Stimulated activated CD4-positive, alpha-beta T cell treated with anti-CD3 and anti-CD28 coated beads, Interleukin-2, amount 100 ng/mL, for 48 hours (primary cell): ENCODE data around the gene OR6C76.
"Not testable (repeated sequence)": the region's sequence is repeated elsewhere in the genome, so short reads cannot be mapped to it uniquely, and the experiment has no call there.

ENCODE experiments used
- DNase-seq, 2 donors: peaks; one replicate each; pipeline ENCODE4 v3.0.0-alpha.2; 2020

Gene OR6C76

DNA sequence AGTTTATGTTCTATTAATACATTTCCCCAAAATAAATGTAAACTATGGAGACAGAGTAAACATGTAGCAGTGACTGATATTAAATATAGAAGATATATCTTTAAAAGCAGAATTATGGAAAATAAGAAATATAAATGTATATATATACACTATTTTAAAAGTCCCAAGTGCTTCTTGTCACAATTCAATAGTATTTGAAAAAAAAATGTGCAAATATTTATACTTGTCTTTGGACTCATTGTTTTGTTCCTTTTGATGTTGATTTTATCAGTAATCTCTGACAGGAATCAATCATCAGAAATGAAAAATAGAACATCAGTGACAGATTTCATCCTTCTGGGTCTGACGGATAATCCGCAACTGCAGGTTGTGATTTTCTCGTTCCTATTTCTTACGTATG lies at the start of gene OR6C76:
OR6C76 (plus strand) TSS at position 301 of the 400 bp plus-strand sequence; CDS start at position 301, 0 bp downstream.
- DNase-seq: no peak

DNA sequence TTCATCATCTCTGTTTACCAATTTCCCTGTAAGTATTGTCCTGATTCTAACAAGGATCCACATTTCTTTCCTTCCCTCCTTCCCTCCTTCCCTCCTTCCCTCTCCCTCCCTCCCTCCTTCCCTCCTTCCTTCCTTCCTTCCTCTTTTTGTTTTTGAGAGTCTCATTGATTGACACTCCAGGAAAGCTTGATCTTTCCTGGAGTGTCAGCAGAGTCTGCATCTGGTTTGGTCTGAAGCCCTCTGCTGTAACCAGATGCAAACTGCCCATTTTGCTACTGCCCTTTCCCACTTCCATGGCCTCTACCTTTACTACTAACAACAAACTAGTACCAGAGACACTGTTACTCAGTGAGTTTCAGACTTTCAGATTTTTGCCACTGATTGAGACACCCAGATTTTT lies 40.2 kb upstream of the OR6C76 start:
- no peak for DNase-seq

DNA sequence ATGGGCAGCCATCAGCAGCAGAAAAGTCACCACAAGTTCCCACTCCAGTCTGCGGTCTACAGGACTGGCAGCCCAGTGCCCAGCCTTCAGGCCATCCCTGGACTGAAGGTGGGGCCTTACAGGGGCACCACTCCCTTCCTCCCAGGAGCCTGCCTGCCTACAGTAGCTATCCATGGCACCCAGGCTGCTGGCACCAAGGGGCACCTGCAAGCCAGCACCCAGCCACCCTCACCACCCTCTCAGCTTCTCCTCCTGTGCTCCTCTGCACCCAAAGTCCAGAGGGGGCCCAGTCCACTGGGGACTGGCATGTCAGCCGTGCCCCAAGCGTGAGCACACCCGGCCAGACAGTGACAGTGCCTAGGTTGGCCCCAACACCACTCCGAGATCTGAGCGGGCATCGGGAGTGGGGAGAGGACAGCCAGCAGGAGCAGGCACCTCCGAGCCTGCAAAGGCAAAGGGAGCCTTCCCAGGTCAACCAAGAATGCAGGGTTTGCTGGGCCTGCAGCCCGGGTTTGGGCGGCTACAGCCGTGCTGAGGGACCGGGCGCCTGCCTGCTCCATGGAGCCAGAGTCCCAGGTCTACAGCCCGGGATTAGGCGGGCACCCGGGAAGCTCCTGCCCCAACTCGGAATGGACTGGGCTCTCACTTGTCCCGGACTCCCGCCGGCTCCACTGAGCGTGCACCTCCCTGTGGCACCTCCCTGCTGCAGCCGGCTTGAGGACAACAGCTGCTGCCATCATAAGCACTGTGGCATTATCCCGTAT lies 33.8 kb upstream of the OR6C76 start:
- DNase-seq: no peak

DNA sequence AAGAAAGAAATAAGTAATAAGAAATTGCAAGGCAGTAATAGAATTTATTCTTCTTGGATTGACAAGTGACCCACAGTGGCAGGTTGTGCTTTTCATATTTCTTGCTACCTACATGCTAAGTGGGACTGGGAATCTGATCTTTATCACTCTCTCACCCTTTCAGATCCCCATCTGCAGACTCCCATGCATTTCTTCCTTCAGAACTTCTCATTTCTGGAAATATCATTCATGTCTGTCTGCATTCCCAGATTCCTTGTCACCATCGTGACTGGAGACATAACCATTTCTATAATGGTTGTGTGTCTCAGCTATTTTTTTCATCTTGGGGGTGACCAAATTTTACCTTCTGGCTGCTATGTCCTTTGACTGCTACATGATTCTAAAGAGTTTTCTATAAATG lies 29.7 kb upstream of the OR6C76 start:
- no peak for DNase-seq

DNA sequence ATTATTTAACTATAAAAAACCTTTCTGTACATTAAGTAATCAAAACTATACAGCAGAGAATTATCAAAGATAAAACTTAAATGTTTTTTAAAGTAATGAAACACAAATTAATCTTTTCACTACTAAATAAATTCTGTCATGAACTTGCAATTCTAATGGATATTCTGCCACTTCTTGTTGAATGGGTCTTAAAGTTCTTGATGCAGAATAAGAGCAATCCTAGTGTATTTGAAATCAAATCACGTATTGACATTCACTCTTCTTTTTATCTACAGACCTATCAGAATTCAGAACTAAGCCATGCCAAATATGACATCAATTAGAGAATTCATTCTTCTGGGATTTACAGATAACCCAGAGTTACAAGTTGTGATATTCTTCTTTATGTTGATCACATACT lies 25.8 kb upstream of the OR6C76 start, which contains the start of gene OR6C65:
OR6C65 (plus strand) TSS at position 301 of the 400 bp plus-strand sequence; CDS start at position 301, 0 bp downstream.
- no peak for DNase-seq

DNA sequence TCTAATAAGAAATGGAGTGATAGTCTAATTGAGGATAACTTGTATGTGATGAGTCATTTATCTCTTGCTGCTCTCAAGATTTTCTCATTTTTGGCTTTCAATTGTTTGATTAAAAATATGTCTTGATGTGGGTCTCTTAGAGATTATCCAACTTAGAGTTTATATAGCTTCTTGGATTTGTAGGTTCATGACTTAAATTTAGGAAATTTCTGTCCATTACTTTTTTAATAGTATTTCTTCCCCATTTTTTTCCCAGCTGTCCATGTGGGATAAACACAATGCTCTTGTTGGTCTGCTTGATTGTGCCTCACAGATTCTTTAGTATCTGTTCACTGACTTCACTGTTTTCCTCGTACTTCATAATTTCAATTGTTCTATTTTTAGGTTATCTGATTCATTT lies 18.2 kb upstream of the OR6C76 start:
- DNase-seq: no peak

DNA sequence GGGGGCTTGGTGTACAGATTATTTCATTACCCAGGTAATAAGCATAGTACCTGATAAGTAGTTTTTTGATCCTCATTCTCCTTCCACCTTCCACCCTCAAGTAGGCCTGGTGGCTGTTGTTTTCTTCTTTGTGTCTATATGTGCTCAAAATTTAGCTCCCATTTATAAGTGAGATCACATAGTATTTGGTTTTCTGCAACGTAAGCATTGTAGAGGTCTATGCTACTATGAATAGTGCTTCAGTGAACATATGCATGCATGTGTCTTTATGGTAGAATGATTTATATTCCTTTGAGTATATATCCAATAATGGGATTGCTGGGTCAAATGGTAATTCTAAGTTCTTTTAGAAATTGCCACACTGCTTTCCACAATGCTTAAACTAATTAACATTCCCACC lies 16.9 kb upstream of the OR6C76 start:
- DNase-seq: not testable (repeated sequence)

DNA sequence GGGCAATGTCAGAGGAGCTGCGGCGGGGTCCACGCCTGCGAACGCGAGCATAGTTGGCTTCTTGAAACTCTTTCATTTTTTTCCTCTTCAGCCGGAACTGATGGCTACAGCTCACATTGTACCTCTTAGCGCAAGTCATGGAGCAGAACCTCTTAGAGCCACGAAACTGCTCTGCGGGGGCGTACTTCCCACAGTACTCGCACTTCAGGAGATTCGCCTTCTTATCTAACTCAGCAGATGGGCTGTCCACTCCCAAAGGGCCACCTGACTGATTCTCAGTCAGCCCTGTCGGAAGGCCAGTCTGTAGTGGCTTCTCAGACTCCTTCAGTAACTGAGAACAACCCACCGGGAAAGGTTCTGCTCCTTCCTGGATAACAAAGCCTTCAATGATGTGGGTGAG lies 13.9 kb upstream of the OR6C76 start:
- not testable (repeated sequence) for DNase-seq

DNA sequence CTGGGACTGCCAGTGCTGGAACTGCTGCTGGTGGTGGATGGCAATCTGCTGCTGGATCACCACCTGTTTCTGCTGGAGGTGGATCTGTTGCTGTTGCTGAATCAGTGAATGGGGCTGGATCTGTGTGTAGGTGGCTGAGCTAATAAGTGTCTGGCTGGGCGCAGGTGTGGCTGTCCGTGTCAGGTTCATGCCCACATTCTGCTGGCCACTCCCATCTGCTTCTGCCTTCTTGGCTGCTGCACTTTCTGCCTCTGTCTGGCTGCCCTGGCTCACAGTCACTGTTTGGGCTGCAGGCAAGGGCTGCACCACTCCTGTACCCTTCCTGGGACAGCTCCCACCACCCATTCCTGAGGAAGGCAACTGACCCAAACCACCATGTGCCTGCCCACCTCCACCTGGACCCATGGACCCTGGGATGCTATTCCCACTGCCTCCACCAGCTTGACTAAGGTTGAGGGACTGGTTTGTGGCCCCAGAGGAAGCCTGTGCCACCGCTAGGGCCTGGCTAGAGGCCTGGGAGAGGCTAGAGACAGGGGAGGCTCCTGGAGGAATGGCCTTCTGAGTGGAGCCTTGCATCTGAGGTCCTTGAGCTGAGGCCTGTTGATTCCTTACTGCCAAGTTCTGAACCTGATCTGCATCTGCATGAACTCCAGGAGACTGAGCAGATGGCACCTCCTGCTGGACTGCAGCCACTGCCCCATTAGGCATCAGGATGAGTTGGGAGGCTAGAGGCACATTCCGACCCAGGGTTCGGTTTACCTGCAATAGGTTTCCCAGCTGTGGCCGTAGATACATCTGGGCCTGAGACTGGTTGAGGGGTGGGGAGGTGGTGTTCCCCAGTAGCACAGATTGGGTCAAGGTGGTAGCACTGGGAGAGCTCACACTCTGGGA lies 12.3 kb upstream of the OR6C76 start:
- not testable (repeated sequence) for DNase-seq

DNA sequence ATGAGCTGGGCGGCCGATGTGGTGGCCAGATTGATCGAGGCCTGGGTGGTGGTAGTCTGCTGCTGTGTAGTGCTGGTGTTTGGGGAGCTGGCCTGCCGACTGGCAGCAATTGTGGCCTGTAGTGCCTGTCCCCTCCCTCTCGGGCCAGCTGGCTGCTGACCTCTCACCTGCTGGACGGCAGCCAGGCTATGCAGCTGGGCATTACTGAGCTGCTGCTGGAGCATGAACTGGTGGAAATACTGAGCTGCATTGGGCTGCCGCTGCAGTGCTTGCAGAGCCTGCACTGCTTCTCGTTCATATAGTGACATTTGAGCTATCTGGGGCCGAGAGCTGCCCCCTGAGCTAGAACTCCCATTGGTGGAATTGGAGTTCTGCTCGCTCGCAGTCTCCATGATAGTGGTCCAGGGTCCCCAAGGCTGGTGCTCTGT lies 11.6 kb upstream of the OR6C76 start:
- not testable (repeated sequence) for DNase-seq

DNA sequence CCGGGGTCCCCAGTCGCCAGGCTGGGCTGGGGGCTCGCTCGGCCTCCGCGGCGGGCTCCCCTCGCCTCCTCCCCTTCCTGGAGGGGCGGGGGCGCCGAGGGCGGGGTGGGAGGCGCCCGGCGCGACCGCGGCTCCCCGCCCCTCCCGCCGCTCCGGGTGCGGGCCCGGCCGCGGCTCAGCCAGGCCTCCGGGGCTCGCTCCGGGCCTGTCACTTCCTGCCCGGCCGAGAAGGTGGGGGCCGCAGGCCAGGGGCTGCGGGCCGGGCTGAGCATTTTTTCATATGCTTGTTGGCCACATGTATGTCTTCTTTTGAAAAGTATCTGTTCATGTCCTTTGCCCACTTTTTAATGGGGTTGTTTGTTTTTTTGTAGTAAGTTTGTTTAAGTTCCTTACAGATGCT lies 11.2 kb upstream of the OR6C76 start:
- DNase-seq: not testable (repeated sequence)

DNA sequence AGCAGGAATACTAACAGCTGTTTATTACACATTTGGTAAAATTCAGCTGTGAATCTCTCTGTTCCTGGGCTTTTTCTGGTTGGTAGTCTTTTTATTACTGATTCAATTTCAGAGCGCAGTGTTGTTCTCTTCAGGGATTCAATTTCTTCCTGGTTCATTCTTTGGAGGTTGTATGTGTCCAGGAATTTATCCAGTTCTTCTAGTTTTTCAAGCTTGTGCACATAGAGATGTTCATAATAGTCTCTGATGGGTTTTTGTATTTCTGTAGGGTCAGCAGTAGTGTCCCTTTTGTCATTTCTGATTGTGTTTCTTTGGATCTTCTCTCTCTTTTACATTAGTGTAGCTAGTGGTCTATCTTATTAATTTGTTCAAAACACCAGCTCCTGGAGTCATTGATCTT lies 9.1 kb upstream of the OR6C76 start:
- no peak for DNase-seq

DNA sequence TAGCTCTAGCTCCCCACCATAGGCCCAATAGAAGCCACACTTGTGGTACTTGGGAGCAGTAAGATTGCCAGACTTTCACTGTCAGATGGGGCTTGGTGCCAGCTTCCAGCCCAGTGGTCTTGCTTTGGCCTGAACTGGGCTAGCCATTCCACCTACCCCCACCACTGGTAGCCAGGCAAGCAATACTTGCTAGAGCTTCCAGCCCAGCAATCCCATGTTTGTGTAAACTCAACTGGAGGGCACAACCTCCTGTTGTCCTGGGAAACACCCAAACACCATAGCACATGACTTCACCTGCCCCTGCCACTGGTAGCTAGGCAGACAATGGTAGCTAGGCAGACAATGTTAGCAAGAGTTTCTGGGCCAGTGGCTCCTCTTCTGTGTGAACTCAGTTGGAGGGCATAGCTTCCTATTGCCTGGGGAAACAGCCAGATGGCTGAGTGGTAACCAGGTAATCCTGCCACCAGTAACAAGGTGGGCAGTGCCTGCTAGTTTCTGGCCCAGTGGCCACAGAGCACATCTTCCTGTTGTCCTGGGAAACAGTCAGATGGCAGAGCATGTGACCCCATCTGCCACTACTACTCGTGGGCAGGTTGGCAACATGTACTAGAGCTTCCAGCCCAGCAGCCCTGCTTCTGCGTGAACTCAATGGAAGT lies 5.6 kb upstream of the OR6C76 start:
- DNase-seq: no peak

DNA sequence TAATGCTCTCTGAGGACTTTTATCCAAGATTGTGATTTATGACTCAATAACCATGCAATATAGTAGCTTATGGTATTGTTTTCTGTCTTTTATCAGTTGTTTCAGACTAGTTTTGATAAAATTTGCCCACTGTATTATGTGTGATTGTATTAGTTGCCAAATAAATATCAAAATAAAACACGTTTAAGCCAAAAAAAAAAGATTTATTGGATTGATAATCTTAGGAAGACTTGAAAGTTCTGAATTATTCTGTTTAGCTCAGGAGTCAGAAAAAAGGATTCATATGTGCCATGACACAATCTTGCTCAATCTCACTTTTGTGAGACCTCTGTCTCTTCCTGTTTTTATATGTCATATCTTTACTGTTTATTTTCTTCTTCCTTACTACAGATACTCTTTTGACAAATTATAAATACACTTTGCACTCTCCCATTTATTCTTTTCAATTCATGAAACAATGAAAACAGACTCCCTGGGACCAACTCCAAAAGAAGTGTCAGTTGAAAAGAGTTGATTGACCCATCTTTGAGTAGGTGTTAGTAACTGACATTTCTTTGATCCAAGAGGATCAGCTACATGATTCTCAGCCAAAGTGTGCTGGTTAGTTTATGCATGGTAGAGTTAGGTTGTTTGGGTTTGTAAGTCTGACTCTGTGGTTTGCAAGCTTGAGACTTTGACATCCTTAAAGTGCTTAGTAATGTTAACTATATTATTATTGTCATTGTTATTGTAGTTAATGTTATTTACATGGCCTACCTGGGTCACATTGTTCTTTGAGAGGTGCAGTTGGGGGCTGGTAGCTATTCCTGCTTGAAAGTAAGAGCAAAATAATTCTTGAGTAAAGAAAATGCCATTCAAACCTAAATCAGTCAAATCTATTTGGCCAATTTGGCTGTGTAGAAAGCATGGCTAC lies 2.5 kb downstream of the OR6C76 start:
- no peak for DNase-seq

DNA sequence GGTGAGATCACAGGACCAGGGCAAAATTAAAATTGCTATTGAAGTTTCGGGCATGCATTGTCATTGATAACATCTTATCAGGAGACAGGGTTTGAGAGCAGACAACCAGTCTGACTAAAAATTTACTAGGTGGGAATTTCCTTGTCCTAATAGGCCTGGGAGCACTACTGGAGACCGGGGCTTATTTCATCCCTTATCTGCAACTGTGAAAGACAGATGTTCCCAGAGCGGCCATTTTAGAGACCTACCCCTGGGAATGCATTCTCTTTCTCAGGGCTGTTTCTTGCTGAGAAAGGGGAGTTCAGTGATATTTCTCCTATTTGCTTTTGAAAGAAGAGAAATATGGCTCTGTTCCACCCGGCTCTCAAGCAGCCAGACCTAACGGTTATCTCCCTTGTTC lies 15.2 kb downstream of the OR6C76 start:
- DNase-seq: not testable (repeated sequence)

DNA sequence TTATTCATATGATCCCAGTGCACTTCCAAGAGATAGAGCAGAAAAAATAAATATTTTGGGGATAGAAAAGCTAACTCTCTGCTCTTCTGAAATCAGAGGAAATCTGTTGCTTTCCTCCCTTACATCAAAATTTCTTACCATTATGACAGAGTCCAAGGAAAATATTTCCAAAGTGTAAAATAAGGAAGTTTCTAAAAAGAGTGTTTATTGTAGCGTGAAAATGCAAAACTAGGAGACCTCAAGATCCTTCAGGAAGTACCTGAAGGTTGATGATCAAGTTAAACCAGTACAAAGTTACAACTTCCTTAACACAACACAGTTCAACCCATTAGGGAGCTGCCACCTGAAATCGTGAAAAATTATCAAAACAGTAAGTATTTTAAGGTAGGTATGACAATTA lies 17.7 kb downstream of the OR6C76 start, which contains the start of gene OR6C2:
OR6C2 (plus strand) TSS at position 301 of the 400 bp plus-strand sequence. CDS start 8,138 bp downstream, outside the sequence.
- no peak for DNase-seq

DNA sequence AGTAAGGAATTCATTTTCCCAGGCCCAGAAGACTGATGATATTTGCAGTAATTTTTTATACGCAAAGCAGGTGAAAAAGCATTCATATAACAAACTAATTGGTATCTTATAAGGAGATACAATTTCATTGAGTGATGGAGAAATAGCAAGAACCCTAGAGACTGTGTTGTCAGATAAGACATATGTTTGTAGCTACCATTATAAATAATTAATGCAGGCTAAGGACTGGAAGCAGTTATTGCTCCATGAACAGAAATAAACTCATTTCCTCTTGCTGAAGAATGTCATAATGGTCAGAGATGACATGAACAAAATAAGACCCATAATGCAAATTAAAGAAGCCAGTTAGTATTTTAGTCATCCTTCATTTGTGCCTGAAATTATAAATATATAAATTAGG lies 19.3 kb downstream of the OR6C76 start:
- DNase-seq: no peak

DNA sequence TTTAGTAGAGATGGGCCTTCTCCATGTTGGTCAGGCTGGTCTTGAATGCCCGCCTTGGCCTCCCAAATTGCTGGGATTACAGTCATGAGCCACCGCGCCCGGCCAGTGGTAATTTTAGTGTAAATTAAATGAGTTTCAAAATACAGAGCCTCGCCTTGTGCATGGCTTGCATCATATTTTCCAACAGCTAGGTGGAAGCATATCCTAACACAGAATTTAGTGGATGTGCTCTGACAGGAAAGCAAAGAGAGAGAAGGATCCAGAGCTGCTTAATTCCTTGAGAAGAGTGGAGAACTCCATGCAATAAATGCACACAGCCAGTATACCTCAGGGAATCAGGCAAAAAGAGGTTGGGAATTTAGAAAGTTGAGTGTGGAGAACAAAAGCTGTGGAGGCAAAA lies 20.3 kb downstream of the OR6C76 start:
- DNase-seq: no peak

DNA sequence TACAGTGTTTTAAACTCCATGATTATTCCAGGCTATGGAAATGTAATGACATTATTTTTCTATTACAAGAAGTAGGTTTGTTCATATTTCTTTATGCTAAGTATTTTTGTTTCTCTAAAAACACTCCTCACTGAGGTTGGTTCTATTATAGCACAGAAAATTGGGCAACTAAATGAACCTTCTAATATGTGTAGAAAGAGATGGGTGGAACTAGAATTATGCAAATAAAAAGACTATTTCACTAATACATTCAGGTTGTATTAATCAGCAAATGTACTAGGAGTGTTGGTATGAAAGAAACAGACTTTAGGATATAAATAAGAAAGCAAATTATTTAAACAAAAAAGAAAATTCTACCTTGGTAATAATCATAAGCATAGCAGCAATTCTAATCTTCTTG lies 22.8 kb downstream of the OR6C76 start:
- no peak for DNase-seq

DNA sequence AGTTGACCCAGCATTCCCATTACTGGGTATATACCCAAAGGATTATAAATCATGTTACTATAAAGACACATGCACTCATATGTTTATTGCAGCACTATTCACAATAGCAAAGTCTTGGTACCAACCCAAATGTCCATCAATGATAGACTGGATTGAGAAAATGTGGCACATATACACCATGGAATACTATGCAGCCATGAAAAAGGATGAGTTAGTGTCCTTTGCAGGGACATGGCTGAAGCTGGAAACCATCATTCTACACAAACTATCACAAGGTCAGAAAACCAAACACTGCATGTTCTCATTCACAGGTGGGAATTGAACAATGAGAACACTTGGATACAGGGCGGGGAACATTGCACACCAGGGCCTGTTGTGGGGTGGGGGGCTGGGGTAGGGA lies 38.9 kb downstream of the OR6C76 start:
- DNase-seq: not testable (repeated sequence)

DNA sequence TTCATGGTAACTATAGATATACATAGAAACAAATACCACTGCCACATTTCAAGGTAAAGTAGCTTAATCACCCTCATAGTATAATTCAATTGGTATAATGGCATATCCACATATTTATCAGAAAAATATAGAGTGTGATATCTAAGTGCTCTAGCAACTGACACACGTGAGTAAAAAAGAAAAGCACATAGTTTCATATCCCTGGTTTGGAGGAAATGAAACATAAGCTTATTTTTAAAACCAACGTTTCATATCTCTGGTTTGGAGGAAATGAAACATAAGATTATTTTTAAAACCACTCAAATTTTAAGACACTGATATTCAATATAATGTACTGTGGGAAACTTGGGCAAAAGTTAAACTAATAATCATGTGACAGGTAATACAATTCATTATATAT lies 41.8 kb downstream of the OR6C76 start:
- no peak for DNase-seq

DNA sequence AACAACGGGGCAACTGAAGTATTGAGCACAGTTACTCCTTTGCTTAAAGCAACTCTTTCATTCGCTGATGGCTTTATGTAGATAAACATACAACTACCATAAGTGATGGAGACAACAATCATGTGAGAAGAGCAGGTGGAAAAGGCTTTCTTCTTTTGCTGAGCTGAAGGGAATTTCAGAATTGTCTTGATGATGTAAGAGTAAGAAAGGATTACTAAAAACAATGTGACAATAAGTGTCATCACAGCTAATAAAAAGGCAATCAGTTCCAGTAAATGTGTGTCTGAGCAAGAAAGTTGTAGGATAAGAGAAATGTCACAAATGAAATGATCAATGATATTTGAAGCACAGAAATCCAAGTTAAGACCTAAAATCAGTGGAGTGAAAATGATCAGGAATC lies 43.2 kb downstream of the OR6C76 start:
- no peak for DNase-seq
